B cell (primary cell): ENCODE data around the gene IZUMO1.

Experiments
- CTCF ChIP-seq: fragments of 200-600 bp; IDR thresholded peaks from one replicate; pipeline ENCODE4 v1.8.0; 2022; ENCODE audit warnings: antibody characterized with exemption, mild to moderate bottlenecking
- EZH2 ChIP-seq: IDR thresholded peaks from 2 replicates; pipeline ENCODE4 v1.6.1; 2012; ENCODE audit warnings: borderline replicate concordance, low read depth, mild to moderate bottlenecking, moderate library complexity, low read length; ENCODE audit not compliant: insufficient read depth, poor library complexity, severe bottlenecking

DNA sequence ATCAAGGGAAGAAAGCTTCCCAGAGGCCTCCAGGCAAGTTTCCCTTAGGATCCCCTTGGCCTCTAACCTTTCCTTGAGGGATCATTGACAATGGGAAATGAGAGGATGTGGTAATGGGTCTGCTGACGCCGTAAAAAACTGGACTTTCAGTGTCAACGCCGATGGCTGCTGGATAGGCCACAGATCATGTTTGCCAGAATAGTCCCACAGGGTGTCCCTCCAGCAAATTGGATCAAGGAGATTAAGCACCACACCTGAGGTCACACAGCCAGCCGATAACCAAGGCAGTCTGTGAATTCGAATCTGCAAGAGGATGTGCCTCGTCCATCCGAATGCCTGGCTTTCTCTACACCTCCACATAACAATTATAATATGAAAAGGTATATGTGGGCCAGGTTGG, 46.6 kb upstream of the IZUMO1 start:
- no peak for TF ChIP-seq EZH2
- TF ChIP-seq CTCF = no peak
